Superior temporal gyrus (tissue), 1 donor: ENCODE data around the gene RIN3.
"Not testable (repeated sequence)": the region's sequence is repeated elsewhere in the genome, so short reads cannot be mapped to it uniquely, and the experiment has no call there.

ENCODE experiments used
- DNase-seq: peaks from one replicate; pipeline ENCODE4 v3.0.0-alpha.2; 2016; ENCODE audit errors: extremely low spot score

Gene RIN3

GRCh38 chr14:92624764-92625163 is 111.2 kb downstream of the RIN3 start:
- no peak for DNase-seq

GRCh38 chr14:92625213-92625612 is 111.6 kb downstream of the RIN3 start:
- no peak for DNase-seq

GRCh38 chr14:92626041-92626440 is 112.5 kb downstream of the RIN3 start:
- DNase-seq, result no peak

- no peak for DNase-seq
These were observed 114.2 kb downstream of the RIN3 start for GRCh38 chr14:92627707-92628215.

- DNase-seq, result no peak
These were observed 115.1 kb downstream of the RIN3 start for GRCh38 chr14:92628636-92629035.

- DNase-seq, result no peak
These were observed 116.8 kb downstream of the RIN3 start for GRCh38 chr14:92630367-92630766.

GRCh38 chr14:92631098-92631497 is 117.5 kb downstream of the RIN3 start:
- DNase-seq, result no peak

GRCh38 chr14:92632546-92633273 is 119.1 kb downstream of the RIN3 start:
- no peak for DNase-seq

- DNase-seq, result no peak
These were observed 119.7 kb downstream of the RIN3 start for GRCh38 chr14:92633274-92633616.

GRCh38 chr14:92633724-92634123 is 120.1 kb downstream of the RIN3 start:
- no peak for DNase-seq

GRCh38 chr14:92635031-92635430 is 121.5 kb downstream of the RIN3 start:
- no peak for DNase-seq

GRCh38 chr14:92635896-92636295 is 122.3 kb downstream of the RIN3 start:
- DNase-seq, result no peak

GRCh38 chr14:92637228-92637627 is 123.6 kb downstream of the RIN3 start:
- DNase-seq, result no peak

- no peak for DNase-seq
These were observed 124.3 kb downstream of the RIN3 start for GRCh38 chr14:92637864-92638263.

GRCh38 chr14:92638266-92638665 is 124.7 kb downstream of the RIN3 start:
- no peak for DNase-seq

GRCh38 chr14:92638904-92639303 is 125.3 kb downstream of the RIN3 start:
- no peak for DNase-seq

- DNase-seq, result not testable (repeated sequence)
These were observed 126.0 kb downstream of the RIN3 start for GRCh38 chr14:92639472-92640117.

- no peak for DNase-seq
These were observed 127.7 kb downstream of the RIN3 start for GRCh38 chr14:92641306-92641705.

- DNase-seq, result no peak
These were observed 130.8 kb downstream of the RIN3 start for GRCh38 chr14:92644171-92644969.

- no peak for DNase-seq
These were observed 131.5 kb downstream of the RIN3 start for GRCh38 chr14:92644970-92645515.

- no peak for DNase-seq
These were observed 132.4 kb downstream of the RIN3 start for GRCh38 chr14:92645841-92646478.
